GM19397 (cell line): Measurements from ENCODE around the gene NCDN.

Source experiments
- ATAC-seq: cut with Tn5 transposase; IDR thresholded peaks from one replicate; pipeline ENCODE4 v1.9.1; 2021; ENCODE audit warnings: mild to moderate bottlenecking, moderate library complexity; ENCODE audit not compliant: unreplicated experiment

Gene NCDN

DNA sequence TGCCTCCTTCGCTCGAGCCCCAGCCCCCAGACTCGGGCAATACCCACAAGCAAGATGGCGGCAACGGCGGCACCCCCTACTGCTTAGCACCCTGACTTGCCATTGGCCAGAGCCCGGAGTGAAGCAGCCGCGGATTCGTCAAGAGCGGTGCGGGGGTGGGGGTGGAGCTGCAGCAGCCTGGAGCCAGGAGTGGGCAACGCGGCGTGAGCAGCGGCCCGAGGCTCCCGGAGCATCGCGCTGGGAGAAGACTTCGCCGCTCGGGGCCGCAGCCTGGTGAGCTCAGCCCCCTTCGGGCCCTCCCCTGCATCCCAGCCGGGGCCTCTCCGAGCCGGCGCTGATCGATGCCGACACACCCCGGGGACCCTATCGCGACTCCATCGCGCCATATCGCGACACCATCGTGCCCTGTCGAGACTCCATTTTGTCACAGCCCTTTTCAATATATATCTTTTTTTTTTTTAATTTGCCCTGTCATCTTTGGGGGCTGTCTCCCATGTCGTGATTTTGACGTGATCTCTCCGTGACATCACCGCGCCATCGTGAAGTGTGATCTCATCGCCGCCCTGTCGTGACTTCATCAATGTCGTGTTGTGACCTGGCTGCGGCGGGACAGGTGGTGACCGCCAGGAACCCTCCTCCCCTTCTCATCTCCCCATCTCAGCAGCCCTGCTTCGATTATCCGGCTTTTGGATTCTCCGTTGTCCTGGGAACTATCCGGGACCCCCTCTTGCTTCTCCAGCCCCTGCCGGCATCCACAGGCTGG lies at the start of gene NCDN:
NCDN (plus strand) TSS at position 189 of the 763 bp plus-strand sequence; CDS start at position 581, 392 bp downstream.
- ATAC-seq = peak; percentile 78

- ATAC-seq = no peak
Measured at GRCh38 chr1:35507947-35508346, 49.7 kb upstream of the NCDN start.

DNA sequence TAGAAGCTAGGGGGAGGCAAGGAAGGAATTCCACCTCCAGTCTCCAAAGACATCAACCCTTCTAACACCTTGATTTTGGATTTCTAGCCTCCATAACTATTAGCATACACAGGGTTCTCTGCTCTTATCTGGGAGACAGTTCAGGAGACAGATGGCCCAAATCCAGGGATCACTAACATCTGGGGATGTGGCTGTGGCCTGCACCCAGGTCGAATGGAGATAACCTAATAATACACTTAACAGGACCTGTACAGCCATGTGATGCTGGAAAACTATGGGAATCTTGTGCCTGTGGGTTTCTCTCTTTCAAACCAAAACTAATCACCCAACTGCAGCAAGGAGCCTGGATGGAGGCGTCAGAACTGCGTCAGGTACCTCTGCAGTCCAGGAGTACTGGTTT lies 48.0 kb upstream of the NCDN start:
- ATAC-seq = no peak

DNA sequence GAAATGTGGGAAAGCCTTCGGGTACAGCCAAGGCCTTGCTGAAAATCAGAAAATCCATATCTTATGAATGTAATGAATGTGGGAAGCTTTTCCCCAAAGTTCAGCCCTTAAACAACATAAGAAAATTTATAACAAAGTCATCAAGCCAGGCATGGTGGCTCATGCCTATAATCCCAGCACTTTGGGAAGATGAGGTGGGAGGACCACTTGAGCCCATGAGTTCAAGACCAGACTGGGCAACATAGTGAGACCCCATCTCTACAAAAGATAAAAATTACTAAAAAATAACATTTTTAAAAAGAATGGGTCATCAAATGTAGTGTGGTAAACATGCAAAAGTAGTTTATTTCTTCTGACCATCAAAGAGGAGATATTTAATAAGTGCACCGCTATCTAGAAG lies 46.3 kb upstream of the NCDN start:
- no peak for ATAC-seq

- no peak for ATAC-seq
Measured at GRCh38 chr1:35518183-35518582, 39.4 kb upstream of the NCDN start.

DNA sequence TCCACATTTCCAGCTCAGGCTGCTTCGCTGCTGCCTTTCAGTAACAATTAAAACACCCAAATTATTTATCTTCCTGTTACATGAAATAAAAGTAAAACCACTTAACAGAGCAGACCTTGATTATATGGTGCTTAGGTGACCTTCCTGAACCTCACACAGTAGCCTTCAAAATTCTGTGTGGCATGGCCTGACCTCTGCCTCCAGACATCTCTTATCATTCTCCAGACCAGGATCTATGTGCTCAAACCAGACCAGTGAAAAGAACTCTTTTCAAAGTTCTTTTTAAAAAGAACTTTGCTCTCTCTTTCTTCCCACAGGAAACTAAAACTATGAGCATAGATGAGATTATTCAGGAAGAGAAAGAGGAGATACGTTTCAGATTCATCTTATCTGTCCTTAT lies 38.2 kb upstream of the NCDN start:
- no peak for ATAC-seq

DNA sequence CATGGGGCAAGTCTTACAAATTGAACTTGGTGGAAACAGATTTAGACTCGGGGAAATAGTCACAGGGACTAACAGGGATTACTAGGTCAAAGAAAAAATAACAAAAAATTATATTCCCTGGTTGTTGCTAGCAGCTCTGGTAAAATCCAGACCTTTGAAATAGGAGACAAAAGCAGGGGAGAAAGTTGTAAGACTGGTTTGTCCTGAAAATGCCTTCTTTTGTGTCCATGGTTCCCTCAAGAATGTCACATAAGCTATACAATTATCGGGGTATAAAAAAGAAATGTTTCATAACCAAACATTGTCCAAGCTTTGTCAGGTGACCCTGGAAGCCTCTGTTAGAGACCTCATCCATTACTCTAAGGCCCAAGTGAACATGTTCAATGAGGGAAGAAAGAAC lies 33.5 kb upstream of the NCDN start:
- no peak for ATAC-seq

DNA sequence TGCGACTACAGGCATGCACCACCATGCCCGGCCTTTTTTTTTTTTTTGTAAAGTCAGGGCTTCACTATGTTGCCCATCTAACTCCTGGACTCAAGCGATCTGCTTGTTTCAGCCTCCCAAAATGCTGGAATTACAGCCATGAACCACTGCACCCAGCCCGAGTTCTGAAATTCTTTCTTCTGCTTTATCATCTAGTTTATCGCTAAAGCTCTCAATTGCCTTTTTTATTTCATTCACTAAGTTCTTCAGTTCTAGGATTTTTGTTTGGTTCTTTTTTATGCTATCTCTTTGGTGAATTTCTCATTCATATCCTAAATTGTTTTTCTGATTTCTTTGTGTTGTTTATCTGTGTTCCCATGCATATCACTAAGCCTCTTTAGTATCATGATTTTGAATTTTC lies 27.4 kb upstream of the NCDN start:
- no peak for ATAC-seq

DNA sequence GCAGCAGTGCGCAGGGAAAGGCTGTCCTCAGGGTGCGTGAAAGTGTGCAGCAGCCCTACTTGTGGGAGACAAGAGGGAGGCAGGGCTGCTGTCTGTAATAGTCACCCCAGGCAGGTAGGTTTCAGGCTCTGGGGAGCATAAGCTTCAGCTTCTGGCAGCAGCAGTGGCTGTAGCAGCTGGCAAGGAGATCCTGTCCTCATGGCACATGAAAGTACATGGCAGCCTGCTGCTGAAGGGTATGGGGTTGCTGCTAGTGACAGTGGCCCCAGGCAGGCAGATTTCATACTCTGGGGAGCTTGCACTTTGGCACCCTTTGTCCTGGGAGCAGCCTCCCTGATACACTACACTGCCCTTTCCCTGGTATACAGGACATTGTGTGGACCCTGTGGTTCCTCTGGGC lies 26.7 kb upstream of the NCDN start:
- no peak for ATAC-seq

GRCh38 chr1:35531368-35531767 lies 26.2 kb upstream of the NCDN start:
- ATAC-seq = no peak

DNA sequence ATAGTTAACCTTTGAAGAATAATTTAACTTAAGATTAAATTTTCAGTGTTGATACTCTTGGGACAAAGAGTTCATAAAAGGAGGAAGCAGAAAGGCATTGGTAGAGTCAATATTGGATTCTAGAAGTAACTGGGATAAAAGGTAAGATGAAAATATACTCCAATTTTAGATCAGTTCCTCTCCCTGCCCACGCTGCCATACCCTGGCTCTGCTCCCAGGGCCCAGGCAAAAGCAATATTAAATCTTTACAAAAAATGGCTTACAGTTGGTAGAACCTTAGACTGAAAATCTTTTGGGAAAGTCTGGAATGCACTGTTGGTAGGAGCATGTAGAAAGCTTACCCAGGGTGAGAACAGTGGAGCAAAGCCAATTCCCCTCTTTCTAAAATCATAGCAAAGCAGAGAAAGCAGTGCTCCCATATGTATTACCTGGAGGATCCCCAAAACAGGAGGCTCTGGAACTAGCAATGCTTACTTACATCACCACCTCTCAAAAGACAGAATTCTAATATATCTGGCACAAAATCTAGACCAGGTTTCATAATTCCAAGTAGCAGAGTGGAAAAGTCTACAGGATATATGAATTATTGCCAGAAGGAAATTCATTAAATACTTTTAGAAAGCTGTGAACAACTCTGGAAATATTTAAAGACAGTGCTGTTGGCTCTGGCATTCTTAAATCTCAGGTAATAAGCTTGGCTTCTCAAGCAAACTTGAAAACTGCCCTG lies 24.9 kb upstream of the NCDN start:
- no peak for ATAC-seq

DNA sequence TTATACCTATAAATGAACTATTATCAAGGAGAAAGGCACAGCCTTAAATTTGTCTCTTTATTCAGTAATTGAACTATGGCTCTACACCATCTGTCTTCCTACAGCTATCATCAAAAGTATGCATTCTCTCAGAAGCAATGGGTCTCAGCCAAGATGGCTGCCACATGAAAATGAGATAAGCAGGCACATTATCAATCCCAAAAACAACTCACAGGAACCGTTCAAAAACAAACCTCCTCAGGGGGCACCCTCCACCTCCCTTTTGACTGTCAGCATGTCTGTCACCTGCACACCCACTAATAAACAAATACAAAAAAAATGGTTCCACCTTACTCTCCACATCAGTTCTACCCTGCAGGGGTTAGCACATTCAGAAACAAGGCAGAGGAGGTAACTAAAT lies 24.0 kb upstream of the NCDN start:
- no peak for ATAC-seq

- no peak for ATAC-seq
Measured at GRCh38 chr1:35535243-35535642, 22.4 kb upstream of the NCDN start.

DNA sequence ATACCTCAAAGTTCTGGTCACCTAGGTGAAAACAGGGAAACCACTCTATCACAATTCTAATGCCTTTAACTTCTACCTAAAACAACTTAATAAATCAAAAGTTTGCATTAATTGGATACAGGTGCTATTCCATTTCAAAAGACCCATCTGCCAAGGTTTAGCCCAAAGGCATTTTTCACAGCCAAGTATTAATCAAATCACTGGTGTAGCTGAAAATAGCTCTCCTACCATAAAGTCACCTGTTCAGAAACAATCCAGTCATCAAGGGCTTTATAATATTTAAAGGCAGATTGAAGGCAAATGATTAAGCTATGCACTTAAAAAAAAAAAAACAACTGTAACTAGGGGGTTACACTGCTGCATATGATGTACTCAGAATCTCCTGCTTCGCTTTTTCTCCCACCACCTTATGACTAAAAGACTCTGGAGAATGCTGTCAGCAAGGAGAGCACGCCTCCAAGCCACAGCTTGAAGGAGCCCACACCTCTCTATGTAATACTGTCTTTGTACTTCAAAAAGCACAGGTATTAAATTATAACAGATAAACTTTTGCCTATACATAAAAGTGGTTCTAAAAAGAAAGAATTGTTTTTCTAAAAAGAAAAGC lies 20.9 kb upstream of the NCDN start:
- no peak for ATAC-seq

GRCh38 chr1:35537806-35538205 lies 19.8 kb upstream of the NCDN start:
- ATAC-seq = no peak

- no peak for ATAC-seq
Measured at GRCh38 chr1:35539073-35539823, 18.4 kb upstream of the NCDN start.

- no peak for ATAC-seq
Measured at GRCh38 chr1:35539824-35540261, 17.8 kb upstream of the NCDN start.

DNA sequence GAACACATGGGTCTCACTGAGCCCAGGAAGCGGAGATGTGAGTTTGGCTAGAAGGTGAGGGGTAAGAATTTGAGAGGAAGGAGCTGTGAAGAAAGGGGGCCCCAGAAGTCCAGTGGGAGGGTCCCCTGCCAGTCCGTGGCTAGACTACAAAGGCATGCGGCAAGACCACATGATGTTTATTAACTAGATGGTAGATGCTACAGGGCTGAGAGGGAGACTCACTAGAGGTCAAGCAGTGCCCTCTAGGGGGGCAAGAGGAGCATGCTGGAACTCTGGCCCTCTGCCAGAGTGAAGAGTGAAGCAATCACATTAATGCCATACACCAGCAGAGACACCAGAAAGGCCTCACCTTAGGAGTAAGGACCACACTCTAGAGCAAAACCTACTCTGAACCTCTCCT lies 12.6 kb upstream of the NCDN start:
- ATAC-seq = no peak

DNA sequence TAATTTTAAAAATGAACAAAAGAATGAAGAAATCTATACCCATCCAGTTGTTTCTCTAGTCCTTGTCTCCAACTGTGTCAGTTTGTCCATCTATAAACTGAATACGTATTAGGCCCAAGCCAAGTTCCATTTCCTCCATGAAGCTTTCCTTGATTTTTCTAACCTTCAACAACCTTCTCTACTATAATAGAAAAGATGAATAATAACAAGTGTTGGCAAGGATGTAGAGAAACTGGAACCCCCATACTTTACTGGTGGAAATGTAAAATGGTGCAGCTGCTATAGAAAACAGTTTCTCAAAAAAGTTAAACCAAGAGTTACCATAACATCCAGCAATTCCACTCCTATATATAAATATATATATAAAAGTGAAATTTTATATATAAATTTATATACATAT lies 11.0 kb upstream of the NCDN start:
- ATAC-seq = no peak

- no peak for ATAC-seq
Measured at GRCh38 chr1:35553851-35554250, 3.7 kb upstream of the NCDN start.
